ENCODE measurements around the gene SQSTM1.

SQSTM1 gene

DNA sequence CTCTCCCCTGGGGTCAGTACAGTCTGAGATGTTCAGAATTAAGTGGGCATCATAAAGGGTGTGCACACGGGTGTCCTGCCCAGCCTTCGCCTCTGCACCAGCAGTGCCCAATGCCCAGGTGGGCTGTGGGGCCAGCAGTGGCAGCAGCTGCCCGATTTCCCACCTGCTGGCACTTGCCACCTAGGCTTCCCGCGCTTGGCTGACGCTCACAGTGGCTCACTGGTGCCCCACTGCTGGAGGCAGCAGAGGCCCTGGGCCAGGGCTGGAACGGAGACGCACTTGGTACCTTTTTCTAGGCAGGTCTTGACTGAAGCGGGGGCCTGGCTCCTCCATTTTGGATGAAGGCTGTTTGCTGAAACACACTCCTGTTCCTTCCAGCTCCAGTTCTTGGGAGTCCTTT is 20.9 kb downstream of the SQSTM1 start:
- no peak for DNase-seq (ENCODE audit: low read depth)
- no peak for TF ChIP-seq CTCF (conservative IDR thresholded peaks at IDR 0.05; ENCODE audit: low read depth, low read length)
- H3K4me3 ChIP-seq (ENCODE audit: low read length): no peak overlapping the region

- no peak overlapping the region for H3K4me3 ChIP-seq (ENCODE audit: low read length)
- TF ChIP-seq CTCF (conservative IDR thresholded peaks at IDR 0.05; ENCODE audit: low read depth, low read length): no peak
- no peak for DNase-seq (ENCODE audit: low read depth)
These were observed 32.4 kb downstream of the SQSTM1 start for GRCh38 chr5:179852993-179853547.

GRCh38 chr5:179854356-179854755 is 33.7 kb downstream of the SQSTM1 start:
- TF ChIP-seq CTCF (conservative IDR thresholded peaks at IDR 0.05; ENCODE audit: low read depth, low read length): no peak
- DNase-seq (ENCODE audit: low read depth): no peak
- no peak overlapping the region for H3K4me3 ChIP-seq (ENCODE audit: low read length)

DNA sequence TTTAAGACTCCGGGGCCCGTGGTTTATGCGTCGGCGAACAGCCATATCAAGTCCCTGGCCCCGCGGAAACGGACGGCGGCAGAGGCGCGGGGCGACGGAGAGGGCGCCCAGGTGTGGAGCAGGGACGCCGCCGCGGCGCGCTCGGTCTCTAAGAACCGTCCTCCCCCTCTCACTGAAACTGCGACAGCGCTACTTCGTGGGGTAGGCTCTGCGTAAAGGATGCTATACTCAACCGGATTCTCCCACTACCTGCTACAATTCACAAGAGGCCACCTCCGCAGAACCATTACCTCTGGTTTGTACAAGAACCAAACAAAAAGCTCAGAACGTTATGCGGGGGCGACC is 37.5 kb downstream of the SQSTM1 start:
- no peak for TF ChIP-seq CTCF (conservative IDR thresholded peaks at IDR 0.05; ENCODE audit: low read depth, low read length)
- DNase-seq (ENCODE audit: low read depth): no peak
- peak overlapping the region; percentile 93 for H3K4me3 ChIP-seq (ENCODE audit: low read length)

GRCh38 chr5:179858586-179859427 is 38.1 kb downstream of the SQSTM1 start, which contains the start of gene MRNIP:
MRNIP (minus strand) TSS chr5:179858817; CDS start chr5:179858796, 21 bp downstream.
- H3K4me3 ChIP-seq (ENCODE audit: low read length): peak within 1 kb of the TSS; percentile 93
- TF ChIP-seq CTCF (conservative IDR thresholded peaks at IDR 0.05; ENCODE audit: low read depth, low read length): no peak
- DNase-seq (ENCODE audit: low read depth): peak; percentile 73

DNA sequence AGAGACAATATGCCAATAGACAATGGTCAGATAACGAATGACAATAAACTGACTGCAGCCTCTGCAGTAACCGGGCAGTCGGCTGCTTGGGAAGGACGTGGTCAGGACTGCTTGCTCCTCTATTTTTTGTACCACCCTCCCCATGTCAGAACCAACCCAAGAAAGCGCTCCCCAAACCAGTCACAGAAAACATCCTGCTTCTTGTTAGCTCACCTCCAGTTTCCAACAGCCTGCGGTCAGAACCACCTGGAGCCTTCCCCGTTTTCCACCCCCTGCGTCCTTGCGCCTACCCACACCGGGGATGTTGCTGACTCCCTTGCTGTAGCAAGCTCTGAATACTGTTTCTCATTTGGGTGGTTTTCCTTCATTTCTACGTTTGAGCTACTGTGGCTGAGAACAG is 39.6 kb downstream of the SQSTM1 start:
- no peak for TF ChIP-seq CTCF (conservative IDR thresholded peaks at IDR 0.05; ENCODE audit: low read depth, low read length)
- H3K4me3 ChIP-seq (ENCODE audit: low read length): no peak overlapping the region
- no peak for DNase-seq (ENCODE audit: low read depth)

DNA sequence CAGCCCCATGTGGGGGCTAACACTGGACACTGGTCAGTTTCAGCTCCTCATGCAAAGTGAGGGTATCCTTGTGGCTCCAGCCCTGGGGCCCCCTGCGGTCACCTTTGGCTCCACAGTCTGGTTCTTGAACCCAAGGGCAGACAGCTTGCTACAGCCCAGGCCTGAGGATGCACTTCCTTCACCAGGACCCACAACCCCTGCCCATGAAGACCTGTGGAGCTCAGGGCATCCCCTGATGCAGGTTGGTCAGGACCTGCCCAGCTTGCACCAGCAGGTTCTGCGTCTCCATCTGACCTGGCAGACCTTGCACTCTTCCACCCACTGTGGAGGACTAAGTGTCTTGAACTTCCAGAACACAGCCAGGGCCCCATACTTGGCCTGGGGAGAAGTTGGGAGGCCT is 41.6 kb downstream of the SQSTM1 start:
- no peak for TF ChIP-seq CTCF (conservative IDR thresholded peaks at IDR 0.05; ENCODE audit: low read depth, low read length)
- no peak for DNase-seq (ENCODE audit: low read depth)
- H3K4me3 ChIP-seq (ENCODE audit: low read length): no peak overlapping the region

All from retinal pigment epithelial cell (primary cell).